PC-3 (cell line): ENCODE data around the gene SIX1. TPM values are rescaled to one million over a fixed set of nuclear protein-coding genes. Genes with fewer than 3 reads are reported as not detected.

Source experiments
- ATAC-seq: fragments of 200-7000 bp; cut with Tn5 transposase; 2 replicates; pipeline ENCODE4 v1.9.1; 2020; ENCODE audit warnings: mild to moderate bottlenecking, moderate library complexity
- BruUV-seq: library from RNA; stranded (reverse); fragments of 400-500 nt; replicated peaks from 2 replicates; lab custom pipeline; 2021; lab: Mats Ljungman, UMichigan
- CTCF ChIA-PET: fragments of 300-600 bp; sonication (Branson Sonifier 250); formaldehyde crosslinking; loops from one replicate; lab custom pipeline; 2022; ENCODE audit warnings: antibody characterized with exemption; lab: Charles Lee
- POLR2A ChIA-PET: fragments of 300-600 bp; sonication (Branson Sonifier 250); formaldehyde crosslinking; loops from one replicate; lab custom pipeline; 2022; ENCODE audit warnings: antibody characterized with exemption; ENCODE audit not compliant: unreplicated experiment; lab: Charles Lee
- DNase-seq: peaks from one replicate; pipeline ENCODE4 v3.0.0-alpha.2; 2015
- H2AFZ ChIP-seq: fragments of 300-600 bp; sonication (generic); 2 replicates; pipeline ENCODE4 v1.6.0; 2016; ENCODE audit warnings: antibody characterized with exemption, low read length
- H3F3A ChIP-seq: fragments of 300-600 bp; sonication (generic); one replicate; pipeline ENCODE4 v1.6.0; 2017; ENCODE audit warnings: antibody characterized with exemption, low read length, control low read depth, mild to moderate bottlenecking; ENCODE audit not compliant: unreplicated experiment
- H3K27ac ChIP-seq: fragments of 300-600 bp; sonication (generic); 2 replicates; pipeline ENCODE4 v1.5.1; 2016; ENCODE audit warnings: mild to moderate bottlenecking, low read length
- H3K27me3 ChIP-seq: fragments of 300-600 bp; sonication (generic); 2 replicates; pipeline ENCODE4 v1.6.1; 2016; ENCODE audit warnings: low read length, mixed read lengths
- H3K36me3 ChIP-seq: fragments of 300-600 bp; sonication (generic); 2 replicates; pipeline ENCODE4 v1.6.1; 2016; ENCODE audit warnings: low read depth, mixed run types, low read length, mixed read lengths
- H3K4me1 ChIP-seq: fragments of 300-600 bp; sonication (generic); 2 replicates; pipeline ENCODE4 v1.5.1; 2016; ENCODE audit warnings: low read length; ENCODE audit not compliant: insufficient read depth
- H3K4me2 ChIP-seq: fragments of 300-600 bp; sonication (generic); 2 replicates; pipeline ENCODE4 v1.6.0; 2016; ENCODE audit warnings: low read length
- H3K4me3 ChIP-seq: fragments of 300-600 bp; sonication (generic); 2 replicates; pipeline ENCODE4 v1.5.1; 2016; ENCODE audit warnings: mild to moderate bottlenecking, low read length, mixed read lengths
- H3K79me2 ChIP-seq: fragments of 300-600 bp; sonication (generic); 2 replicates; pipeline ENCODE4 v1.6.1; 2017; ENCODE audit warnings: low read length, mixed read lengths
- H3K9ac ChIP-seq: fragments of 300-600 bp; sonication (generic); 2 replicates; pipeline ENCODE4 v1.6.0; 2016; ENCODE audit warnings: mild to moderate bottlenecking, low read length
- H3K9me2 ChIP-seq: fragments of 300-600 bp; sonication (generic); replicated peaks from 2 replicates; pipeline ENCODE4 v1.6.1; 2016; ENCODE audit warnings: mixed run types, low read length, mixed read lengths
- H3K9me3 ChIP-seq: fragments of 300-600 bp; sonication (generic); 2 replicates; pipeline ENCODE4 v1.6.1; 2016; ENCODE audit warnings: low read length, mixed read lengths
- H4K20me1 ChIP-seq: fragments of 300-600 bp; sonication (generic); 2 replicates; pipeline ENCODE4 v1.6.1; 2016; ENCODE audit warnings: low read length, mixed read lengths
- CTCF ChIP-seq: fragments of 300-600 bp; sonication (generic); conservative IDR thresholded peaks from 2 replicates; pipeline ENCODE4 v1.5.1; 2017; ENCODE audit warnings: antibody characterized with exemption, low read depth, mild to moderate bottlenecking, low read length
- EZH2 ChIP-seq: fragments of 300-600 bp; sonication (generic); IDR thresholded peaks from one replicate; pipeline ENCODE4 v1.6.1; 2017; ENCODE audit warnings: antibody characterized with exemption, mild to moderate bottlenecking, low read length; ENCODE audit not compliant: unreplicated experiment
- EZH2phosphoT487 ChIP-seq: fragments of 300-600 bp; sonication (generic); IDR thresholded peaks from 2 replicates; pipeline ENCODE4 v1.6.1; 2018; ENCODE audit warnings: mild to moderate bottlenecking, antibody characterized with exemption, low read length, borderline replicate concordance
- intact Hi-C: fragments of 100-400 bp; cut with micrococcal nuclease; formaldehyde crosslinking; loops from 2 replicates; pipeline ENCODE4 v1.9.0; 2023
- total RNA-seq: library from RNA; depleted of rRNA; stranded (reverse); fragments of >200 nt; gene quantifications from 2 replicates; pipeline ENCODE4 v1.2.3, GENCODE V29; 2014

SIX1 gene
- total RNA-seq, 1 experiment from 2014 or later: 16.5 TPM

DNA sequence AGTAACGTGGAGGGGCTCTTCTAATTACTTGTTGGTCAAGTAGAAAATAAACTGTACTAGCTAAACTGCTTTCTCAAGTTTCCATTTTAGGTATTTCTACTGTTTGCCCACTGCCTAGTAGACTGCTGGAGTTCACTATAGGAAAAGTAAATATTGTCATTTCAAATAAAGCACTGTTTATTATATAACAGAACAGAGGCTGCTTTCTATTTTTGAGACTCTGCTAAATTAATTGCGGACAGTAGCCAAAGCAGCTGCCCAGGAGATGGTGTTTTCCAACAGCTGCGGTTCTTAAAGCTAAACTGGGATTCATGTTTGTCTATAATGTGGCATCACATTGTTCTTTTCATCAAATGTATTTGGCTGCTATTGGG, 15.9 kb upstream of the SIX1 start:
- intact Hi-C loops: no loop called here
- Histone ChIP-seq H3K27me3 (no peaks in the 10 kb centered on the region), H2AFZ (peak overlapping the region; percentile 36), H3K4me3 (peak overlapping the region; percentile 10; the same call in 1 of the 2 replicates), H3F3A (no peaks in the 10 kb centered on the region), H3K79me2 (no peaks in the 10 kb centered on the region), H3K9me3 (no peaks in the 10 kb centered on the region), H3K4me1 (peaks cover 12% of the 10 kb centered on the region), H3K9ac (no peak overlapping the region), H4K20me1 (no peaks in the 10 kb centered on the region), H3K9me2 (no peaks in the 10 kb centered on the region), H3K27ac (no peak overlapping the region), H3K36me3 (no peaks in the 10 kb centered on the region), H3K4me2 (peak overlapping the region; percentile 58)
- CTCF ChIA-PET: no interaction called here
- ATAC-seq (peak; percentile 97), DNase-seq (peak; percentile 65)
- POLR2A ChIA-PET: no interaction called here
- TF ChIP-seq CTCF (no peak), EZH2phosphoT487 (no peak), EZH2 (no peak)
- no TSS peak for BruUV-seq

DNA sequence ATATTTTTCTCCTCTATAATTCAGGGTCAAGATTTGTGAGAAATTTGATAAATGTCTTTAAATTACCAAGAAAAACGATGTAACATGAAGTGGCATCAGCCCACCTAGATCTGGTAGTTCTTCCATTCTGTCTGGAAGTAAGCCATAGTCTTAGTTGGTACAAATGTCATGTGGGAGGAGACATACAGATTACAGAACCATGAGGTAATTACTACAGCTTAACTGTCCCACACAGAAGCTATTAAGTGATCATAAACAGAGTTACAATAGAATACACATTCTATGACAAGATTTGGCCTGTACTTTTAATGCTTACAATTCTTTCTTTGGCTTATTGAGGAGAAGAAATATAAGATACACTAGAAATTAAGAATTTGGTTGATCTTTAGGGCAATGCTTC, 13.7 kb upstream of the SIX1 start:
- TF ChIP-seq CTCF (no peak), EZH2 (no peak), EZH2phosphoT487 (no peak)
- Histone ChIP-seq H3K9me3 (no peaks in the 10 kb centered on the region), H3K4me1 (peaks cover 30% of the 10 kb centered on the region), H3K9me2 (no peaks in the 10 kb centered on the region), H3K79me2 (no peaks in the 10 kb centered on the region), H4K20me1 (no peaks in the 10 kb centered on the region), H3K4me2 (no peak overlapping the region), H2AFZ (no peak overlapping the region), H3K4me3 (no peak overlapping the region), H3F3A (no peaks in the 10 kb centered on the region), H3K9ac (no peak overlapping the region), H3K36me3 (no peaks in the 10 kb centered on the region), H3K27ac (no peak overlapping the region), H3K27me3 (no peaks in the 10 kb centered on the region)
- ChIA-PET POLR2A (no interaction called here), CTCF (no interaction called here)
- intact Hi-C loops: no loop called here
- no TSS peak for BruUV-seq
- no peak for ATAC-seq
- DNase-seq: no peak

GRCh38 chr14:60661721-60662120, 12.4 kb upstream of the SIX1 start:
- ATAC-seq: no peak
- H3K4me3 ChIP-seq: no peak overlapping the region
- H3K27me3 ChIP-seq: no peaks in the 10 kb centered on the region
- POLR2A ChIA-PET: no interaction called here
- no peaks in the 10 kb centered on the region for H3K79me2 ChIP-seq
- no peaks in the 10 kb centered on the region for H3F3A ChIP-seq
- no peak overlapping the region for H3K9ac ChIP-seq
- no peak overlapping the region for H2AFZ ChIP-seq
- intact Hi-C loops: no loop called here
- no peak overlapping the region for H3K27ac ChIP-seq
- no TSS peak for BruUV-seq
- peaks cover 37% of the 10 kb centered on the region for H3K4me1 ChIP-seq
- H3K9me3 ChIP-seq: no peaks in the 10 kb centered on the region
- no peak for TF ChIP-seq EZH2
- TF ChIP-seq CTCF: no peak
- no peak for TF ChIP-seq EZH2phosphoT487
- no peaks in the 10 kb centered on the region for H3K9me2 ChIP-seq
- DNase-seq: no peak
- no peaks in the 10 kb centered on the region for H4K20me1 ChIP-seq
- H3K4me2 ChIP-seq: no peak overlapping the region
- no peaks in the 10 kb centered on the region for H3K36me3 ChIP-seq
- CTCF ChIA-PET: no interaction called here
